IMR-90 (cell line): ENCODE data around the gene ARHGEF38. TPM values are rescaled to one million over a fixed set of nuclear protein-coding genes. Genes with fewer than 3 reads are reported as not detected.

ENCODE experiments used
- ATAC-seq: fragments of 200-7000 bp; cut with Tn5 transposase; 2 replicates; pipeline ENCODE4 v1.9.1; 2020; ENCODE audit warnings: low read depth, mild to moderate bottlenecking, moderate library complexity
- BruUV-seq: library from RNA; stranded (reverse); fragments of 400-500 nt; replicated peaks from 2 replicates; lab custom pipeline; 2021; lab: Mats Ljungman, UMichigan
- CTCF ChIA-PET: fragments of 300-600 bp; formaldehyde crosslinking; extraction: SDS; loops from one replicate; lab custom pipeline; 2021; ENCODE audit warnings: antibody characterized with exemption; lab: Yijun Ruan, JAX
- POLR2A ChIA-PET: fragments of 300-600 bp; sonication (Branson Sonifier 250); formaldehyde crosslinking; loops from one replicate; lab custom pipeline; 2022; ENCODE audit warnings: antibody characterized with exemption; ENCODE audit not compliant: unreplicated experiment; lab: Charles Lee
- DNase-seq: peaks from one replicate; pipeline ENCODE4 v3.0.0; 2013
- H2AFZ ChIP-seq: replicated peaks from 2 replicates; pipeline ENCODE3; 2013; ENCODE audit warnings: low read length, mild to moderate bottlenecking; ENCODE audit not compliant: poor library complexity
- H2AK5ac ChIP-seq: 2 replicates; pipeline ENCODE4 v1.6.1; 2013; ENCODE audit warnings: low read depth, low read length, inconsistent platforms
- H2AK9ac ChIP-seq: replicated peaks from 2 replicates; pipeline ENCODE3; 2013; ENCODE audit warnings: mild to moderate bottlenecking, low read depth, low read length, moderate library complexity; ENCODE audit not compliant: poor library complexity
- H2BK120ac ChIP-seq: 2 replicates; pipeline ENCODE4 v1.6.1; 2013; ENCODE audit warnings: low read depth, low read length, inconsistent platforms
- H2BK15ac ChIP-seq: 3 replicates; pipeline ENCODE4 v1.6.1; 2013; ENCODE audit warnings: low read depth, low read length, inconsistent platforms
- H2BK20ac ChIP-seq: 2 replicates; pipeline ENCODE4 v1.6.1; 2013; ENCODE audit warnings: low read depth, mild to moderate bottlenecking, inconsistent platforms, low read length, moderate library complexity
- H2BK5ac ChIP-seq: 2 replicates; pipeline ENCODE4 v1.6.1; 2013; ENCODE audit warnings: mild to moderate bottlenecking, low read depth, low read length, inconsistent platforms; ENCODE audit not compliant: poor library complexity, severe bottlenecking
- H3K14ac ChIP-seq: replicated peaks from 2 replicates; pipeline ENCODE4 v1.6.1; 2013; ENCODE audit warnings: low read depth, low read length, inconsistent platforms
- H3K18ac ChIP-seq: 2 replicates; pipeline ENCODE4 v1.6.1; 2013; ENCODE audit warnings: low read depth, low read length, control low read depth
- H3K23ac ChIP-seq: 2 replicates; pipeline ENCODE4 v1.6.1; 2013; ENCODE audit warnings: low read depth, low read length, inconsistent platforms
- H3K27ac ChIP-seq: 2 replicates; pipeline ENCODE4 v1.5.1; 2013; ENCODE audit warnings: mild to moderate bottlenecking, control low read depth, low read length; ENCODE audit not compliant: insufficient read depth
- H3K27me3 ChIP-seq: 2 replicates; pipeline ENCODE4 v1.6.1; 2013; ENCODE audit warnings: low read length; ENCODE audit not compliant: control insufficient read depth, insufficient read depth
- H3K36me3 ChIP-seq: 2 replicates; pipeline ENCODE4 v1.6.1; 2013; ENCODE audit warnings: low read length, mixed read lengths; ENCODE audit not compliant: control insufficient read depth, insufficient read depth
- H3K4ac ChIP-seq: 2 replicates; pipeline ENCODE4 v1.6.1; 2013; ENCODE audit warnings: low read depth, low read length, inconsistent platforms
- H3K4me1 ChIP-seq: 2 replicates; pipeline ENCODE4 v1.6.1; 2013; ENCODE audit warnings: low read length, mixed read lengths; ENCODE audit not compliant: control insufficient read depth, insufficient read depth
- H3K4me2 ChIP-seq: 2 replicates; pipeline ENCODE4 v1.6.1; 2013; ENCODE audit warnings: low read depth, mild to moderate bottlenecking, control low read depth, low read length, moderate library complexity
- H3K4me3 ChIP-seq: 2 replicates; pipeline ENCODE4 v1.5.1; 2013; ENCODE audit warnings: low read depth, mild to moderate bottlenecking, control low read depth, low read length, moderate library complexity; ENCODE audit not compliant: insufficient read depth
- H3K56ac ChIP-seq: 2 replicates; pipeline ENCODE4 v1.6.1; 2013; ENCODE audit warnings: low read length, inconsistent platforms; ENCODE audit not compliant: insufficient read depth; ENCODE audit errors: extremely low read depth
- H3K79me1 ChIP-seq, 2 experiments: 2 replicates each; pipeline ENCODE4 v1.6.1; 2013; ENCODE audit warnings: low read length in 2 of 2, inconsistent platforms in 1 of 2, low read depth in 1 of 2
- H3K9ac ChIP-seq: 2 replicates; pipeline ENCODE4 v1.6.1; 2013; ENCODE audit warnings: low read depth, low read length, control low read depth
- H3K9me1 ChIP-seq: 2 replicates; pipeline ENCODE4 v1.6.1; 2013; ENCODE audit warnings: low read length, inconsistent platforms; ENCODE audit not compliant: insufficient read depth
- H3K9me3 ChIP-seq: 2 replicates; pipeline ENCODE4 v1.6.1; 2013; ENCODE audit warnings: low read length; ENCODE audit not compliant: control insufficient read depth, insufficient read depth
- H4K20me1 ChIP-seq: 2 replicates; pipeline ENCODE4 v1.6.1; 2013; ENCODE audit warnings: low read length, inconsistent platforms; ENCODE audit not compliant: insufficient read depth
- H4K5ac ChIP-seq: 2 replicates; pipeline ENCODE4 v1.6.1; 2013; ENCODE audit warnings: mild to moderate bottlenecking, low read depth, low read length, control low read depth
- H4K8ac ChIP-seq, 2 experiments: 2 replicates each; pipeline ENCODE4 v1.6.1; 2013; ENCODE audit warnings: low read depth in 2 of 2, low read length in 2 of 2, control low read depth in 1 of 2, inconsistent platforms in 1 of 2
- H4K91ac ChIP-seq: 2 replicates; pipeline ENCODE4 v1.6.1; 2013; ENCODE audit warnings: low read depth, low read length, inconsistent platforms; ENCODE audit not compliant: insufficient read depth
- BHLHE40 ChIP-seq: fragments of 150-350 bp; IDR thresholded peaks from 2 replicates; pipeline ENCODE4 v1.6.1; 2016; ENCODE audit warnings: mild to moderate bottlenecking, low read depth, low read length
- CTCF ChIP-seq: conservative IDR thresholded peaks from 2 replicates; pipeline ENCODE4 v1.5.1; 2012; ENCODE audit warnings: mild to moderate bottlenecking, low read depth, low read length, improper control_type of control experiment
- FOS ChIP-seq: fragments of 150-350 bp; IDR thresholded peaks from 2 replicates; pipeline ENCODE4 v1.6.1; 2016; ENCODE audit warnings: low read depth, low read length
- MAFK ChIP-seq: IDR thresholded peaks from 2 replicates; pipeline ENCODE4 v1.6.1; 2012; ENCODE audit warnings: low read depth, low read length, improper control_type of control experiment
- NFE2L2 ChIP-seq: fragments of 150-350 bp; IDR thresholded peaks from 2 replicates; pipeline ENCODE4 v1.6.1; 2016; ENCODE audit warnings: low read depth, mild to moderate bottlenecking, low read length
- POLR2A ChIP-seq: IDR thresholded peaks from 2 replicates; pipeline ENCODE4 v1.6.1; 2012; ENCODE audit warnings: mild to moderate bottlenecking, low read depth, low read length
- RCOR1 ChIP-seq: IDR thresholded peaks from 2 replicates; pipeline ENCODE4 v1.6.1; 2012; ENCODE audit warnings: mild to moderate bottlenecking, low read length, improper control_type of control experiment; ENCODE audit not compliant: insufficient replicate concordance
- WGBS, 2 experiments: methylation state at CpG; one replicate each; pipeline versions ENCODE4 v1.1.5 to v1.1.7; 2013; ENCODE audit warnings: missing lambda C conversion rate in 2 of 2; ENCODE audit not compliant: insufficient read length in 1 of 2; ENCODE audit errors: extremely low coverage in 2 of 2; 5-methylcytosine and 5-hydroxymethylcytosine counted together
- dilution Hi-C: fragments of 300-500 bp; cut with HindIII; formaldehyde crosslinking; loops from one replicate; pipeline ENCODE4 v1.14.3; 2018; ENCODE audit warnings: low sequenced_read_pairs; ENCODE audit not compliant: unreplicated experiment
- in situ Hi-C: fragments of 300-500 bp; cut with MboI; formaldehyde crosslinking; loops from 3 replicates; pipeline ENCODE4 v1.14.3; 2019; ENCODE audit warnings: low sequenced_read_pairs, inconsistent platforms, mixed read lengths
- intact Hi-C: fragments of 100-400 bp; cut with micrococcal nuclease; formaldehyde crosslinking; loops from 2 replicates; pipeline ENCODE4 v1.10.0; 2022
- polyA plus RNA-seq, 3 experiments: library from polyadenylated mRNA; depleted of rRNA; stranded (reverse); fragments of >200 nt; gene quantifications; 2 replicates each; pipeline ENCODE4 v1.2.3, GENCODE V29; 2012; ENCODE audit warnings: low replicate concordance in 1 of 3
- total RNA-seq: library from RNA; depleted of rRNA; stranded (reverse); fragments of >200 nt; gene quantifications from 2 replicates; pipeline ENCODE4 v1.2.3, GENCODE V29; 2012
- TF ChIP-seq, protein P1 (sequence below): fragments of 150-350 bp; IDR thresholded peaks from 2 replicates; pipeline ENCODE4 v1.6.1; 2017; ENCODE audit warnings: mild to moderate bottlenecking, antibody characterized with exemption, low read length, low read depth

The ARHGEF38 gene
- total and polyA plus RNA-seq, 2 of the 4 experiments (the other 2 are of a cell fraction), result not detected

DNA sequence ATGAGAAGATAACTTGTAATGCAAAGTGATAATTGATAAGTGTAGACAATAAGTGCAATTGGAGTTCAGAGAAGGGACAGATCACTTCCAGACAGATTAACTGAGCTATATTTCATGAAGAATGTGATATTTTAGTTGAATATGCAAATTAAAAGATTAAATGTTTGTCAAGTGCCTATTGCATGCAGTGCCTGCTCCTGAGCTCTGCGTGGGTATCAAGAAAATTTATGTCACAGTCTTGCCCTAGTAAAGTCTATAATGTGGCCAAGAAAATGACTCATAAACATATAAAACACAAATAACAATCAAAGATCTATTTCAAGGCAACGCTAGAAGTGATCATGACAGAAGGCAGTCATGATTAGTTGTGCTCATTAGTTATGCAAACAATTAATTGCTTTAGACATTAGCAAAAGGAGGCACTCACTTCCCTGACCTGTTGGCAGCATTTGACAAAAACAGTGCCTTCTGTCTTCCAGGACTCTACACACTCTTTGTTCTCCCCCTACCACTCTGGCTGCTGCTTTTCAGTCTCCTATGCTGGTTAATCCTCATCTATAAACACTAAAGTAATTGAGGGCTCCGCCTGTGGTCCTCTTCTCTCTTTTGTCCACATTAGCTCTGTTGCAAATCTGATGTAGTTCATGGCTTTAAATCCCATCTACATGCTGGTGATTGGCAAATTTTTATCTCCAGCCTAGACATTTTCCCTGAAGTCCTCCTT is 47.7 kb downstream of the ARHGEF38 start:
- H2BK5ac ChIP-seq, result no peak overlapping the region
- H2BK20ac ChIP-seq, result no peak overlapping the region
- H3K4ac ChIP-seq, result no peak overlapping the region
- ATAC-seq, result no peak
- H3K4me3 ChIP-seq, result no peak overlapping the region
- no peak overlapping the region for H3K4me2 ChIP-seq
- dilution Hi-C loops (no loop called here), in situ Hi-C loops (no loop called here), intact Hi-C loops (no loop called here)
- H3K9ac ChIP-seq, result no peak overlapping the region
- H3K56ac ChIP-seq, result no peak overlapping the region
- TF ChIP-seq RCOR1 (no peak), CTCF (no peak), NFE2L2 (no peak), POLR2A (no peak), FOS (no peak), MAFK (no peak), BHLHE40 (no peak)
- TF ChIP-seq, protein P1, sequence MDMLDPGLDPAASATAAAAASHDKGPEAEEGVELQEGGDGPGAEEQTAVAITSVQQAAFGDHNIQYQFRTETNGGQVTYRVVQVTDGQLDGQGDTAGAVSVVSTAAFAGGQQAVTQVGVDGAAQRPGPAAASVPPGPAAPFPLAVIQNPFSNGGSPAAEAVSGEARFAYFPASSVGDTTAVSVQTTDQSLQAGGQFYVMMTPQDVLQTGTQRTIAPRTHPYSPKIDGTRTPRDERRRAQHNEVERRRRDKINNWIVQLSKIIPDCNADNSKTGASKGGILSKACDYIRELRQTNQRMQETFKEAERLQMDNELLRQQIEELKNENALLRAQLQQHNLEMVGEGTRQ, result no peak
- no peaks in the 10 kb centered on the region for H3K4me1 ChIP-seq
- no peak for DNase-seq
- H3K9me1 ChIP-seq, result no peaks in the 10 kb centered on the region
- ChIA-PET POLR2A (no interaction called here), CTCF (no interaction called here)
- H4K91ac ChIP-seq, result no peak overlapping the region
- no TSS peak for BruUV-seq
- no peaks in the 10 kb centered on the region for H3K9me3 ChIP-seq
- no peak overlapping the region for H2BK15ac ChIP-seq
- no peak overlapping the region for H2AK9ac ChIP-seq
- no peak overlapping the region for H2BK120ac ChIP-seq
- no peak overlapping the region for H3K27ac ChIP-seq
- H3K36me3 ChIP-seq, result no peaks in the 10 kb centered on the region
- no peaks in the 10 kb centered on the region; the same call in 1 of the 2 replicates for H3K27me3 ChIP-seq
- no peak overlapping the region for H3K23ac ChIP-seq
- H2AFZ ChIP-seq, result no peak overlapping the region
- no peak overlapping the region for H3K14ac ChIP-seq
- H4K8ac ChIP-seq, result no peak overlapping the region
- H2AK5ac ChIP-seq, result no peak overlapping the region
- H3K79me1 ChIP-seq, result no peaks in the 10 kb centered on the region
- no peak overlapping the region for H3K18ac ChIP-seq
- H4K20me1 ChIP-seq, result no peaks in the 10 kb centered on the region
- WGBS, 2 experiments, result 83% methylated on average over 1 of the region's 3 CpGs; no CpG with 5 or more reads in 1 of the 2 experiments
- no peak overlapping the region for H4K5ac ChIP-seq
